DND-41 (cell line): ENCODE results near the gene BAHD1.

Source experiments
- ATAC-seq: fragments of 200-7000 bp; cut with Tn5 transposase; 3 replicates; pipeline ENCODE4 v1.9.1; 2021; ENCODE audit warnings: low read depth; ENCODE audit not compliant: insufficient read depth
- DNase-seq: peaks from one replicate; pipeline ENCODE4 v3.0.0-alpha.2; 2020
- H2AFZ ChIP-seq: 2 replicates; pipeline ENCODE4 v1.6.0; 2012; ENCODE audit warnings: low read depth, low read length
- H3K27ac ChIP-seq: 2 replicates; pipeline ENCODE4 v1.5.1; 2012; ENCODE audit warnings: low read length, inconsistent platforms
- H3K27me3 ChIP-seq: fragments of 200-600 bp; sonication (generic); 2 replicates; pipeline ENCODE4 v1.6.0; 2012; ENCODE audit warnings: low read length, mild to moderate bottlenecking, inconsistent platforms; ENCODE audit not compliant: insufficient read depth, poor library complexity
- H3K36me3 ChIP-seq: 2 replicates; pipeline ENCODE4 v1.5.1; 2012; ENCODE audit warnings: low read length, inconsistent platforms; ENCODE audit not compliant: insufficient read depth
- H3K4me1 ChIP-seq: 2 replicates; pipeline ENCODE4 v1.5.1; 2012; ENCODE audit warnings: mild to moderate bottlenecking, low read length; ENCODE audit not compliant: insufficient read depth
- H3K4me2 ChIP-seq: 2 replicates; pipeline ENCODE4 v1.6.0; 2012; ENCODE audit warnings: mild to moderate bottlenecking, moderate library complexity, low read length, inconsistent platforms; ENCODE audit not compliant: insufficient read depth
- H3K4me3 ChIP-seq, 2 experiments: fragments of 200-600 bp in 1 of 2; shearing (Covaris generic) in 1 of 2; 2 replicates each; pipeline ENCODE4 v1.5.1; 2012 to 2016; ENCODE audit warnings: inconsistent platforms in 2 of 2, low read length in 2 of 2, mild to moderate bottlenecking in 2 of 2, low read depth in 1 of 2, moderate library complexity in 1 of 2
- H3K79me2 ChIP-seq: 2 replicates; pipeline ENCODE4 v1.6.0; 2012; ENCODE audit warnings: low read length, inconsistent platforms; ENCODE audit not compliant: insufficient read depth
- H3K9ac ChIP-seq: 2 replicates; pipeline ENCODE4 v1.6.0; 2012; ENCODE audit warnings: low read depth, mild to moderate bottlenecking, inconsistent platforms, low read length, moderate library complexity
- H3K9me3 ChIP-seq: 2 replicates; pipeline ENCODE4 v1.5.1; 2012; ENCODE audit warnings: low read length, moderate library complexity, mild to moderate bottlenecking, inconsistent platforms; ENCODE audit not compliant: insufficient read depth, severe bottlenecking
- H4K20me1 ChIP-seq: 2 replicates; pipeline ENCODE4 v1.6.0; 2012; ENCODE audit warnings: low read length; ENCODE audit not compliant: insufficient read depth
- CTCF ChIP-seq: IDR thresholded peaks from 2 replicates; pipeline ENCODE4 v1.5.1; 2012; ENCODE audit warnings: borderline replicate concordance, low read length, moderate library complexity, mild to moderate bottlenecking; ENCODE audit not compliant: poor library complexity, severe bottlenecking; ENCODE audit errors: extremely low read depth
- EZH2 ChIP-seq: IDR thresholded peaks from 3 replicates; pipeline ENCODE4 v1.6.1; 2012; ENCODE audit warnings: borderline replicate concordance, low read depth, mild to moderate bottlenecking, moderate library complexity, low read length, inconsistent platforms; ENCODE audit not compliant: severe bottlenecking

BAHD1 gene

GRCh38 chr15:40460404-40460803 lies 19.7 kb downstream of the BAHD1 start:
- TF ChIP-seq CTCF, result no peak
- no peak for TF ChIP-seq EZH2
- no peaks in the 10 kb centered on the region for H3K27me3 ChIP-seq
- no peak overlapping the region for H3K27ac ChIP-seq
- H3K36me3 ChIP-seq, result peaks cover 61% of the 10 kb centered on the region
- peaks cover 56% of the 10 kb centered on the region for H3K79me2 ChIP-seq
- H3K9ac ChIP-seq, result no peak overlapping the region
- H3K9me3 ChIP-seq, result no peaks in the 10 kb centered on the region
- H4K20me1 ChIP-seq, result peaks cover 59% of the 10 kb centered on the region
- no peak overlapping the region for H3K4me2 ChIP-seq
- H3K4me1 ChIP-seq, result no peaks in the 10 kb centered on the region
- no peak overlapping the region for H2AFZ ChIP-seq
- no peak overlapping the region for H3K4me3 ChIP-seq
- ATAC-seq, result no peak
- DNase-seq, result no peak

GRCh38 chr15:40461958-40462357 lies 21.2 kb downstream of the BAHD1 start:
- H2AFZ ChIP-seq, result no peak overlapping the region
- no peaks in the 10 kb centered on the region for H3K4me1 ChIP-seq
- peaks cover 73% of the 10 kb centered on the region for H3K36me3 ChIP-seq
- no peak overlapping the region for H3K27ac ChIP-seq
- peaks cover 47% of the 10 kb centered on the region for H4K20me1 ChIP-seq
- no peaks in the 10 kb centered on the region for H3K27me3 ChIP-seq
- no peak for DNase-seq
- ATAC-seq, result no peak
- H3K9me3 ChIP-seq, result no peaks in the 10 kb centered on the region
- H3K4me3 ChIP-seq, result no peak overlapping the region
- no peak overlapping the region for H3K4me2 ChIP-seq
- TF ChIP-seq CTCF, result no peak
- H3K79me2 ChIP-seq, result peaks cover 41% of the 10 kb centered on the region
- H3K9ac ChIP-seq, result no peak overlapping the region

GRCh38 chr15:40463279-40463678 lies 22.5 kb downstream of the BAHD1 start:
- H2AFZ ChIP-seq, result no peak overlapping the region
- peaks cover 76% of the 10 kb centered on the region for H3K36me3 ChIP-seq
- no peak overlapping the region for H3K4me3 ChIP-seq
- no peak for TF ChIP-seq EZH2
- TF ChIP-seq CTCF, result no peak
- H3K4me1 ChIP-seq, result no peaks in the 10 kb centered on the region
- no peaks in the 10 kb centered on the region for H3K27me3 ChIP-seq
- no peak overlapping the region for H3K4me2 ChIP-seq
- H3K9me3 ChIP-seq, result no peaks in the 10 kb centered on the region
- DNase-seq (no peak), ATAC-seq (no peak)
- peaks cover 31% of the 10 kb centered on the region for H3K79me2 ChIP-seq
- H4K20me1 ChIP-seq, result peaks cover 36% of the 10 kb centered on the region
- no peak overlapping the region for H3K9ac ChIP-seq
- H3K27ac ChIP-seq, result no peak overlapping the region

DNA sequence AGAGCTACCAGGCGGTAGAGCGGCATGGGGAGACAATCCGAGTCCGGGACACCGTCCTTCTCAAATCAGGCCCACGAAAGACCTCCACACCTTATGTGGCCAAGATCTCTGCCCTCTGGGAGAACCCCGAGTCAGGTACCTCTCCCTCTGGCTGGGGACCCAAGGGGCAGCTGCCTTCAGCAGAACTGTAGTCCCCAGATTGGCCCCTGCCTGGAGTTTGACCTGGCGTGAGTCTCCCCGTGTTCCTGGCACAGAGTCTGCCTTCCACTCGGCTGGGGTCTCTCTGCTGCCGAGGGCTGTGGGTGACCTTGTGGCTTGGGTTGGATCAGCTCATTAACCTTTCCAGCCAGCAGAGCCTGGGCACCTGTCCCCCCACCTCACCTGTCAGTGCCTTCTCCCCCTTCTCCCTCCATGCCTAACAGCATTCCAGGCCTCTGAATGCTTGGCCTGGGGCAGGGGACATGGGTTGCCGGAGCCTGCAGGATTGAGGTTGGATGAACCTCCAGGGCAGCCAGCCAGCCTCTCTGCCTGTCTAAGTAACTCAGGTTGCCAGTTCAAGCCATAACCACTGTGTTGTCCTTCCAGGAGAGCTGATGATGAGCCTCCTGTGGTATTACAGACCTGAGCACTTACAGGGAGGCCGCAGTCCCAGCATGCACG lies 23.3 kb downstream of the BAHD1 start:
- ATAC-seq, result no peak
- Histone ChIP-seq H3K9me3 (no peaks in the 10 kb centered on the region), H4K20me1 (peaks cover 30% of the 10 kb centered on the region), H3K9ac (no peak overlapping the region), H3K27ac (no peak overlapping the region), H3K27me3 (no peaks in the 10 kb centered on the region), H2AFZ (no peak overlapping the region), H3K36me3 (peaks cover 70% of the 10 kb centered on the region), H3K79me2 (peaks cover 26% of the 10 kb centered on the region), H3K4me1 (no peaks in the 10 kb centered on the region), H3K4me3 (no peak overlapping the region), H3K4me2 (no peak overlapping the region)
- no peak for DNase-seq
- TF ChIP-seq CTCF (no peak), EZH2 (no peak)
